H9 (cell line): ENCODE data around the gene LAMP5. TPM values are rescaled to one million over a fixed set of nuclear protein-coding genes. Genes with fewer than 3 reads are reported as not detected.

Source experiments
- DNase-seq: peaks from one replicate; pipeline ENCODE4 v3.0.0-alpha.2; 2017
- H2AFZ ChIP-seq: one replicate; pipeline ENCODE4 v1.6.1; 2013; ENCODE audit warnings: mild to moderate bottlenecking, low read length, control low read depth, moderate library complexity
- H2AK5ac ChIP-seq: 2 replicates; pipeline ENCODE4 v1.6.1; 2013; ENCODE audit warnings: low read length, control low read depth, mixed read lengths; ENCODE audit not compliant: insufficient read length
- H2BK120ac ChIP-seq: one replicate; pipeline ENCODE4 v1.6.1; 2013; ENCODE audit warnings: low read depth, mild to moderate bottlenecking, low read length, control low read depth, inconsistent platforms; ENCODE audit not compliant: poor library complexity, severe bottlenecking
- H2BK12ac ChIP-seq: 2 replicates; pipeline ENCODE4 v1.6.1; 2013; ENCODE audit warnings: low read length, control low read depth, mixed read lengths, low read depth; ENCODE audit not compliant: insufficient read length
- H2BK15ac ChIP-seq: 2 replicates; pipeline ENCODE4 v1.6.1; 2013; ENCODE audit warnings: low read depth, low read length, control low read depth
- H2BK20ac ChIP-seq: one replicate; pipeline ENCODE4 v1.6.1; 2013; ENCODE audit warnings: low read depth, mild to moderate bottlenecking, low read length, control low read depth, inconsistent platforms; ENCODE audit not compliant: poor library complexity, severe bottlenecking
- H2BK5ac ChIP-seq: 2 replicates; pipeline ENCODE4 v1.6.1; 2013; ENCODE audit warnings: low read length, control low read depth, mixed read lengths; ENCODE audit not compliant: insufficient read length
- H3K14ac ChIP-seq: 2 replicates; pipeline ENCODE4 v1.6.1; 2013; ENCODE audit warnings: low read length, control low read depth; ENCODE audit not compliant: insufficient read depth
- H3K18ac ChIP-seq: 2 replicates; pipeline ENCODE4 v1.6.1; 2013; ENCODE audit warnings: low read depth, mild to moderate bottlenecking, mixed read lengths, low read length, control low read depth; ENCODE audit not compliant: insufficient read length
- H3K23ac ChIP-seq: 2 replicates; pipeline ENCODE4 v1.6.1; 2013; ENCODE audit warnings: low read length, control low read depth, mixed read lengths, low read depth; ENCODE audit not compliant: insufficient read length
- H3K23me2 ChIP-seq: 2 replicates; pipeline ENCODE4 v1.6.1; 2013; ENCODE audit warnings: low read depth, mild to moderate bottlenecking, mixed read lengths, low read length, control low read depth; ENCODE audit not compliant: insufficient read length, poor library complexity, severe bottlenecking
- H3K27ac ChIP-seq: 2 replicates; pipeline ENCODE4 v1.5.1; 2013; ENCODE audit warnings: low read length, control low read depth, mixed read lengths, low read depth; ENCODE audit not compliant: insufficient read length
- H3K27me3 ChIP-seq: 2 replicates; pipeline ENCODE4 v1.6.1; 2013; ENCODE audit warnings: low read length, control low read depth, inconsistent platforms; ENCODE audit not compliant: insufficient read depth
- H3K4ac ChIP-seq: 2 replicates; pipeline ENCODE4 v1.6.1; 2013; ENCODE audit warnings: low read depth, mild to moderate bottlenecking, control low read depth, inconsistent platforms, low read length, moderate library complexity
- H3K4me1 ChIP-seq: 2 replicates; pipeline ENCODE4 v1.6.1; 2013; ENCODE audit warnings: low read length, control low read depth, inconsistent platforms; ENCODE audit not compliant: insufficient read depth
- H3K4me2 ChIP-seq: 2 replicates; pipeline ENCODE4 v1.6.1; 2013; ENCODE audit warnings: low read length, control low read depth, mixed read lengths; ENCODE audit not compliant: insufficient read length, insufficient read depth
- H3K56ac ChIP-seq: 2 replicates; pipeline ENCODE4 v1.6.1; 2013; ENCODE audit warnings: low read depth, mild to moderate bottlenecking, mixed read lengths, low read length, control low read depth; ENCODE audit not compliant: insufficient read length
- H3K79me1 ChIP-seq: 2 replicates; pipeline ENCODE4 v1.6.1; 2013; ENCODE audit warnings: low read depth, mild to moderate bottlenecking, moderate library complexity, low read length, control low read depth, inconsistent platforms; ENCODE audit not compliant: insufficient read depth, poor library complexity, severe bottlenecking
- H3K79me2 ChIP-seq: 2 replicates; pipeline ENCODE4 v1.6.1; 2013; ENCODE audit warnings: low read length, control low read depth, inconsistent platforms; ENCODE audit not compliant: insufficient read depth
- H3K9ac ChIP-seq: 2 replicates; pipeline ENCODE4 v1.6.1; 2013; ENCODE audit warnings: low read length, control low read depth, mixed read lengths; ENCODE audit not compliant: insufficient read length; ENCODE audit errors: extremely low read depth
- H3K9me3 ChIP-seq: one replicate; pipeline ENCODE4 v1.6.1; 2013; ENCODE audit warnings: low read depth, low read length, inconsistent platforms; ENCODE audit not compliant: control insufficient read depth
- H3T11ph ChIP-seq: one replicate; pipeline ENCODE4 v1.6.1; 2013; ENCODE audit warnings: mild to moderate bottlenecking, low read length, control low read depth, inconsistent platforms
- H4K20me1 ChIP-seq: one replicate; pipeline ENCODE4 v1.6.1; 2013; ENCODE audit not compliant: control insufficient read depth, insufficient read length, insufficient read depth
- H4K5ac ChIP-seq: 2 replicates; pipeline ENCODE4 v1.6.1; 2013; ENCODE audit warnings: low read depth, mild to moderate bottlenecking, mixed read lengths, low read length, control low read depth; ENCODE audit not compliant: insufficient read length
- H4K8ac ChIP-seq: replicated peaks from 2 replicates; pipeline ENCODE4 v1.6.1; 2013; ENCODE audit warnings: low read length, control low read depth, mixed read lengths, low read depth; ENCODE audit not compliant: insufficient read length
- H4K91ac ChIP-seq: 2 replicates; pipeline ENCODE4 v1.6.1; 2013; ENCODE audit warnings: low read depth, mild to moderate bottlenecking, moderate library complexity, mixed read lengths, low read length, control low read depth; ENCODE audit not compliant: insufficient read length
- H3K27ac Mint-ChIP-seq, 3 experiments: 2 replicates in 2 of 3; 3 replicates in 1 of 3; pipeline ENCODE4 v1.8.0; 2020 to 2021; ENCODE audit warnings: mixed read lengths in 3 of 3, mild to moderate bottlenecking in 1 of 3, moderate library complexity in 1 of 3
- H3K27me3 Mint-ChIP-seq: 2 replicates; pipeline ENCODE4 v1.8.0; 2021; ENCODE audit warnings: low read depth, mild to moderate bottlenecking, moderate library complexity, mixed read lengths
- H3K36me3 Mint-ChIP-seq, 3 experiments: 2 replicates in 2 of 3; 3 replicates in 1 of 3; pipeline ENCODE4 v1.8.0; 2020 to 2021; ENCODE audit warnings: low read depth in 3 of 3, mixed read lengths in 3 of 3; ENCODE audit not compliant: insufficient read depth in 1 of 3
- H3K4me1 Mint-ChIP-seq, 2 experiments: 2 replicates each; pipeline ENCODE4 v1.8.0; 2020; ENCODE audit warnings: mixed read lengths in 2 of 2
- H3K4me3 Mint-ChIP-seq, 2 experiments: 2 replicates in 1 of 2; 3 replicates in 1 of 2; pipeline ENCODE4 v1.8.0; 2020 to 2021; ENCODE audit warnings: mild to moderate bottlenecking in 2 of 2, mixed read lengths in 2 of 2, moderate library complexity in 1 of 2
- H3K9me3 Mint-ChIP-seq, 2 experiments: 2 replicates in 1 of 2; 3 replicates in 1 of 2; pipeline ENCODE4 v1.8.0; 2020; ENCODE audit warnings: mild to moderate bottlenecking in 2 of 2, mixed read lengths in 2 of 2, moderate library complexity in 1 of 2
- CTCF ChIP-seq: fragments of 200-600 bp; sonication (generic); conservative IDR thresholded peaks from 3 replicates; pipeline ENCODE4 v1.8.0; 2021; ENCODE audit warnings: antibody characterized with exemption, mild to moderate bottlenecking
- WGBS: extraction: QIAGEN DNeasy Blood & Tissue Kit; methylation state at CpG from one replicate; pipeline ENCODE4 v1.1.7; 2013; ENCODE audit warnings: missing lambda C conversion rate, low lambda C conversion rate, mixed read lengths; ENCODE audit not compliant: insufficient read length; ENCODE audit errors: extremely low coverage; 5-methylcytosine and 5-hydroxymethylcytosine counted together
- total RNA-seq: library from RNA; stranded (reverse); gene quantifications from 2 replicates; pipeline ENCODE4 v1.2.1, GENCODE V29; 2021

LAMP5 gene
- total RNA-seq, 1 experiment from 2014 or later = 0.35 TPM

GRCh38 chr20:9517297-9518162 lies 3.1 kb downstream of the LAMP5 start:
- H2AK5ac ChIP-seq = no peak overlapping the region
- H2BK12ac ChIP-seq = no peak overlapping the region
- no peak overlapping the region for H3K14ac ChIP-seq
- Mint-ChIP-seq H3K27ac (no peak overlapping the region), H3K36me3 (peaks cover 0 to 2% (median 0%) of the 10 kb centered on the region in 3 experiments; a peak in 2 of 7 replicates), H3K4me1 (peaks cover 70 to 77% of the 10 kb centered on the region in 2 experiments), H3K9me3 (peaks cover 0 to 3% of the 10 kb centered on the region in 2 experiments; a peak in 1 of 5 replicates), H3K4me3 (peak overlapping the region in 1 of 2 experiments; percentile 45; a peak in 1 of 5 replicates), H3K27me3 (peaks cover 99% of the 10 kb centered on the region)
- H4K20me1 ChIP-seq = no peaks in the 10 kb centered on the region
- H3K27ac ChIP-seq = no peak overlapping the region
- H3K9me3 ChIP-seq = no peaks in the 10 kb centered on the region
- H3K23ac ChIP-seq = no peak overlapping the region
- H3K4me1 ChIP-seq = peaks cover 11% of the 10 kb centered on the region
- H3K4me2 ChIP-seq = no peak overlapping the region
- peaks cover 27% of the 10 kb centered on the region for H3K23me2 ChIP-seq
- DNase-seq = no peak
- no peak overlapping the region for H2BK15ac ChIP-seq
- no peaks in the 10 kb centered on the region for H3K79me1 ChIP-seq
- H4K8ac ChIP-seq = no peak overlapping the region
- H3K79me2 ChIP-seq = no peaks in the 10 kb centered on the region
- no peak overlapping the region for H3K9ac ChIP-seq
- no CpG with 5 or more reads among the region's 8 CpGs for WGBS
- no peak overlapping the region for H4K91ac ChIP-seq
- no peak overlapping the region for H2AFZ ChIP-seq
- H3K4ac ChIP-seq = no peak overlapping the region
- peaks cover 45% of the 10 kb centered on the region; the same call in 1 of the 2 replicates for H3K27me3 ChIP-seq
- no peak overlapping the region for H2BK120ac ChIP-seq
- no peak overlapping the region for H4K5ac ChIP-seq
- no peak overlapping the region for H3T11ph ChIP-seq
- peak; percentile 36; the same call in 2 of the 3 replicates for TF ChIP-seq CTCF
- no peak overlapping the region for H3K18ac ChIP-seq
- no peak overlapping the region for H3K56ac ChIP-seq
- no peak overlapping the region for H2BK20ac ChIP-seq
- H2BK5ac ChIP-seq = no peak overlapping the region
